Hindlimb muscle (tissue), 1 donor: Measurements from ENCODE around the gene ASXL3. TPM values are rescaled to one million over a fixed set of nuclear protein-coding genes. Genes with fewer than 3 reads are reported as not detected.

ENCODE experiments used
- DNase-seq: peaks from one replicate; pipeline ENCODE4 v3.0.0-alpha.2; 2013
- polyA plus RNA-seq: library from polyadenylated mRNA; unstranded; fragments of 120-200 nt; gene quantifications from one replicate; pipeline ENCODE4 v1.2.1, GENCODE V29; 2013; ENCODE audit not compliant: insufficient read length

ASXL3 gene
- polyA plus RNA-seq, 1 donor: 4.7 TPM

DNA sequence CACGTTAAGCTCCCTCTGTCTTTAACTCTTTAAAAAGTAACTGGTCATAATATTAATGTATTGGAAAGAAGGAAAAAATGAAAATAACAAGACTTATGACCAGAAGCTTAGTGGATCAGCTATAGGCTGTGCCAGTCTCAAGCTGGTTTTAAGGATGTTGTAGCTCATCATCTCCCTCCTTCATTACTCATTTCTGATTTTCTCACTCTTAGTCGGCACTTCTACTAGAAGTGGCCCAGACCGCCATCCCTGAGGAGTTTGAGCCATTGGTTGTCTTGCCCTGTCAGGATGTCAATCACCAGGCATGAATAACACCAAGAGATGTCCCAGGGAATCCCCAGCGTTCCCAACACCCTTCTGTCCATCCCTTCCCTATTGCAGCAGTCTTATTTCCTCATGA lies 151.5 kb downstream of the ASXL3 start:
- DNase-seq: no peak

DNA sequence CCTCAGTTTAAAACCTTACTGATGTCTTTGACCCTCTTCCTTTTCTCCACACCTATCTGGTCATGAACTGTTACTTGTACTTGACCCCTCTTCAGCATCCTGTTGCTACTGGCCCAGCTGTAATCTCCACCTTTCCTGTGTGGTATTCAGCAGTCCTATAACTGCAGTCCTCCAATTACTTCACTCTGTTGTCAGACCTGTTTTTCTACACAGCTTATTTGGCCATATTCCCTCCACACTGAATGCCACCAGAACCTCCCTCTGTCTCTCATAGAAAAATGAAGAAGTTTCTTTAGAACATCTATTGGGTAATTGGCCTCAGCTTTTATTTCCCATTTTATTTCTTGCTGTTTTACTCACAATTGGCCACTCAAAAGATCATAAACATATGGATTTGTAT lies 155.4 kb downstream of the ASXL3 start:
- no peak for DNase-seq

DNA sequence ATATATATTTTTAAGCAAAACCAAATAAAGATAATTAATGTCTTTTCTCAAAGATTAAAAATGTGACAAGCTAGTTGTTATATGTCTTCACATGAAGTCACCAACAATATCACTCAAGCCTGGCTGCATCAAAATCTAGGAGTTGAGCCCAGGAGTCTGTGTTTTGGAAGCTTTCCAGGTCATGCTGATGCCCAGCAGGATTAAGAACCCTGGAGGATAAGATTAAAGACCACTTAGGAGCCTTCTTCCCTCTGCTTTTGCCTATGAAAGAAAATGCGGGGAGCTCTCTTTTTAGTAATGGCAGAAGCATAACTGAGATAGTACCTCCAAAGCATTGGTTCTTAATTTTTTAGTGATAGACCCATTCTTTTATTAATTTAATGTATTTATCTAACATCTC lies 157.4 kb downstream of the ASXL3 start:
- DNase-seq: no peak

DNA sequence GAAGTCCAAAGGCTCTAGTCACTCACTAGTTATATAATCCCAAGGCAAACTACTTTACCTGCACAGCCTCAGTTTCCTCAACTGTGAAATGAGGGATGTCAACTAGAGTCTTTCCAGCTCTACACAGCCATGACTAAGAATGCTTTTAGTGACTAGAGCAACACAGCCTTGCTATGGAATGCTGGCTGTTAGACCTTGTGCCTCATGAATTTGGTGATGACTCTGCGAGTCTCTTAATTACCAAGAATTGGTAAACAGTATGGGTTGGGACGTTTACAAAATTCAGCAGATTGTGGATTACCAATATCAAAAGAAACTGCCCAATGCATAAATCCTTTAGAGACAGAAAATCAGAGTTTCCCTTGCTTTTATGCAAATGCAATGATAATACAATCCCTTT lies 163.7 kb downstream of the ASXL3 start:
- DNase-seq: no peak

DNA sequence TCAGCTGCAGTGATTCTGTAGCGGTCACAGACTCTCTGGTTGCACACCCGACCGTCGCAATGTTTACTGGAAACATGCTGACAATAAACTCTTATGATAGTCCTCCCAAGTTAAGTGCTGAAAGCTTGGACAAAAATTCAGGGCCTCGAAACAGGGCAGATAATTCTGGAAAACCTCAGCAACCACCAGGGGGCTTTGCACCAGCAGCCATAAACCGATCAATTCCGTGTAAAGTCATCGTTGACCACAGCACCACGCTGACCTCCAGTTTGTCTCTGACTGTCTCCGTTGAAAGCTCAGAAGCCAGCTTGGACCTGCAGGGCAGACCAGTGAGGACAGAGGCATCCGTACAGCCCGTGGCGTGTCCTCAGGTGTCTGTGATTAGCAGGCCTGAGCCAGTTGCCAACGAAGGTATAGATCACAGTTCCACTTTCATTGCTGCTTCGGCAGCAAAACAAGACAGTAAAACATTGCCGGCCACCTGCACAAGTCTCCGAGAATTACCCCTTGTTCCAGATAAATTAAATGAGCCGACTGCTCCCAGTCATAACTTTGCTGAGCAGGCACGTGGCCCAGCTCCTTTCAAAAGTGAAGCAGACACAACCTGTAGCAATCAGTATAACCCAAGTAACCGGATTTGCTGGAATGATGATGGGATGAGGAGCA lies 166.1 kb downstream of the ASXL3 start:
- DNase-seq: no peak

DNA sequence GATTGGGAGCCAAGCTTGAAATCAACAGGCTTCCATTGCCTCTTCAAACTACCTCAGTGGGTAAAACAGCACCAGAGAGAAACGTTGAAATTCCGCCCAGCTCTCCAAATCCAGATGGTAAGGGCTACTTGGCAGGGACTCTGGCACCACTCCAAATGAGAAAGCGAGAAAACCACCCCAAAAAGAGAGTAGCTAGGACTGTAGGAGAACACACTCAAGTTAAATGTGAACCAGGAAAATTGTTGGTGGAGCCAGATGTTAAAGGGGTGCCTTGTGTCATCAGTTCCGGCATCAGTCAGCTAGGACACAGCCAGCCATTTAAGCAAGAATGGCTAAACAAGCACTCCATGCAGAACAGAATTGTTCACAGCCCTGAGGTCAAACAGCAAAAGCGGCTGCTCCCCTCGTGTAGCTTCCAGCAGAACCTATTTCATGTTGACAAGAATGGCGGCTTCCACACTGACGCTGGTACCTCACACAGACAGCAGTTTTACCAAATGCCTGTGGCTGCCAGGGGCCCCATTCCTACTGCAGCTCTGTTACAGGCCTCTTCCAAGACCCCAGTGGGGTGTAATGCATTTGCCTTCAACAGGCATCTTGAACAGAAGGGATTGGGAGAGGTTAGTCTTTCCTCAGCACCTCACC lies 167.3 kb downstream of the ASXL3 start:
- no peak for DNase-seq

GRCh38 chr18:33745871-33746545 lies 168.0 kb downstream of the ASXL3 start:
- no peak for DNase-seq

GRCh38 chr18:33749834-33750233 lies 171.8 kb downstream of the ASXL3 start:
- DNase-seq: peak; percentile 19

GRCh38 chr18:33750366-33750765 lies 172.3 kb downstream of the ASXL3 start:
- DNase-seq: peak; percentile 16

DNA sequence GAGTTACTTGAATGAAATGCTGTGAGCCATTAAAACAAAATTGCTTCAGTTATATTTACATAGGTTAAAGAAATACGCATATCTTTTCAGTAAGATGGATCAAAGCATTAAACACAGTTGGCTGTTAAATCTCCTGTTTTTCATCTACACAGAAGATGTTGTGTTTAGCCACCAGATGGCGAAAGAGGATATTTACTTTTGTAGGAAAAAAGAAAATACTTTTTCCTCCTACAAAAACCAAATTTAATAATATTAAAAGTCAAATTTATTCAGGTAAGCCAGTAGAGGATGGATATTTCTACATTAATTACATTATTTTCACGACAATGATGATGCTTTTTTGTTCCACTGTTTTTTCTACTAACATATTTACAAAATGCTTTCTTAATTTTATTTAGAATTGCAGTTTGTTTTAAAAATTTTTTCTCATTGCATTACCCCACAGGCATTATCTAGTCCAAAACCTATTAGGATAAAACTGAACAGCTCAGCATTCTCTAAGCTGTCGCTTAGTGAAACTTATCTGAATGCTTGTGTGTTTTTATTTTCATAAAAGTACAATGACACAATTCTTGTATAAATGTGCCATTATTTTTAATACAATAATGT lies 173.7 kb downstream of the ASXL3 start:
- DNase-seq: no peak

GRCh38 chr18:33755391-33755790 lies 177.4 kb downstream of the ASXL3 start:
- DNase-seq: no peak

DNA sequence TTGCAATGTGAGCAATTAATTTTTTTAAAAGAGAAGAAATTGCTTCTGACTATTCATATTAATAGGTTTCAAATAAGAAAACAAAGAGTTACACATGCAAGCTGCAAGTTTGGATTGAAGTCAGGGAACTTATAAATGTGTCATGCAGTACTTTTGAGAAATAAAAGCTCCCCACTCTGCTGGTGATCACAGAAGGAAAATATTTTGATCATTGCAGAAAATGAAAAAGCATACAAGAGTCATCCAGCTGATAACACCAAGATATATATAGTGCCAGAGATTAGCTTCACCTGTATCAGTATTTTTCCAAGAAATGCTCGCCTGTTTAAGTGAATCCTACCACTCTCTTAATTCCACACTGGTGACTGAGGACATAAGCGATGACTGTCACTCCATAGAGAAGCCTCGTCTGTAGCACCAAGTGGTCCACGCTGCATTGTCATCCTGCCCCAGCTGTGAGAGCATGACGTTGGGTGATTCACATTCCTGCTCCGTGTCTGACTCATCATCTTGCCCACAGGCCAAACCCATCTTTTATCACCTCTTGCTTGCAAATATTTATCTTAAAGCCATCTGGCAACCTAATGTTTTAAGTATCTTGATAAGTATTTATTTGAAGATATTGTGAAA lies 178.0 kb downstream of the ASXL3 start:
- DNase-seq: peak; percentile 17

GRCh38 chr18:33757037-33757436 lies 179.0 kb downstream of the ASXL3 start:
- no peak for DNase-seq

GRCh38 chr18:33761363-33761762 lies 183.3 kb downstream of the ASXL3 start:
- peak; percentile 23 for DNase-seq

- no peak for DNase-seq
Measured at GRCh38 chr18:33781429-33781828, 203.4 kb downstream of the ASXL3 start.

Other genes starting within 250 kb of the ASXL3 start
- 0.36 TPM for gene CCDC178, start 137.5 kb upstream of the ASXL3 start, polyA plus RNA-seq